Muscle of arm (tissue), 12 donors: ENCODE results near the gene ITGBL1. TPM values are rescaled to one million over a fixed set of nuclear protein-coding genes. Genes with fewer than 3 reads are reported as not detected.

Experiments
- DNase-seq: peaks from one replicate; pipeline ENCODE4 v3.0.0-alpha.2; 2013
- polyA plus RNA-seq, 12 donors: library from polyadenylated mRNA; unstranded; fragments of 120-200 nt; gene quantifications; one replicate each; pipeline ENCODE4 v1.2.1, GENCODE V29; 2013; ENCODE audit not compliant: insufficient read length in 12 of 12

ITGBL1 gene
- polyA plus RNA-seq, 12 donors = 1.3 to 4.7 (median 2.5) TPM; not detected in 2

GRCh38 chr13:101690871-101691270 is 238.4 kb downstream of the ITGBL1 start:
- DNase-seq = no peak

DNA sequence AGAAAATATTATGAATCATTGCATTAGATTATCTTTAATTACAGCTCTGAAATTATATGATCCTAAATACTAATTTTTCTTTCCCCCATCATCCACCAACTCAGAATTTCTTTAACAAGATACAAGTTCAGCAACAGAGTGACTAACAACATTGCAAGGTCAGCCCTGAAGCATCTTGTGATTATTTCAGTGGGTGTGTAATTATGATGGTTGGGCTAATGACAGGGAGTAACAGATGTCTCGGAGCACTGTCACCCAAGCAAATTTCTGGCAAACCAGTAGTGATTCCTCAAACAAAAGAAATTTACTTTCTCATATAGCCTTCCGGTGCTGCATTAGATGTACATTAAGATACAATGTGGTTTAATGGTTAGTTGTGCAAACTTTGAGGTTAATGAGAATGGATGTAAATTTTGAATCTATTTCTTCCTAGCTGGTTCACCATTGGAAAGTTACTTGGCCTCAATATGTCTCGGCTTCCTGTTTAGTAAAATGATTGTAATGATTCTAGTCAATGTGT is 238.9 kb downstream of the ITGBL1 start:
- DNase-seq = no peak

DNA sequence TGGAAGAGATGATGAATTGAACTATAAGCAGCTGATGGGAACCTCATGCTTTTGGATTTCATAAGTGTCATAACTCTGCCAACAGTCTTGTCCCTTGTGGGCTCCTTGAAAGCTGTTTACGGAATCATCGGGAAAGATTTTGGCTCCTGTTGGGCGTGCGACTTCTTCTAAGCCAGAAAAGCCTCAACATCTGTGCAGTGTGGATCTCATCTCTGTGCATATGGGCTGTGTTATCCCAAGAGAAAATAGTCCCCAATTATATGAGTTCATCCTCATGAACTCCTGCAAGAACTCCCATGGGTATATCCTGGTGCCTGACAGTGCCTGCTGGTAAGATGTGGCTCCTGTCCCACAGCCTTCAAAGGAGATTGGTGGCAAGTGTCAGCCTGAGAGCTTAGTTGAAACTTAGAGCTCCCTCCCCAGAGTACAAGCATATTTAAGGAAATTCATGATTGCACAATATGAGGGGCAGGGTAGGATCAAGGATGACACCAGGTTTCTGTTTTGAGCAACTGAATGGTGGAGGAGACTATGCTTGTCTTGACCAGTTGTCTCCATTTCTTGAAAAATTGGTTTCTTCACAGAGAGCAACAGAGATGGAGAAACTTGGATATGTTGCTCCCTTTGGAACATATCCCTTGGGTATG is 243.5 kb downstream of the ITGBL1 start:
- peak; percentile 17 for DNase-seq

- DNase-seq = no peak
Measured at GRCh38 chr13:101697745-101698144, 245.3 kb downstream of the ITGBL1 start.

- no peak for DNase-seq
Measured at GRCh38 chr13:101698400-101698799, 245.9 kb downstream of the ITGBL1 start.

- peak; percentile 8 for DNase-seq
Measured at GRCh38 chr13:101700598-101700997, 248.1 kb downstream of the ITGBL1 start.

DNA sequence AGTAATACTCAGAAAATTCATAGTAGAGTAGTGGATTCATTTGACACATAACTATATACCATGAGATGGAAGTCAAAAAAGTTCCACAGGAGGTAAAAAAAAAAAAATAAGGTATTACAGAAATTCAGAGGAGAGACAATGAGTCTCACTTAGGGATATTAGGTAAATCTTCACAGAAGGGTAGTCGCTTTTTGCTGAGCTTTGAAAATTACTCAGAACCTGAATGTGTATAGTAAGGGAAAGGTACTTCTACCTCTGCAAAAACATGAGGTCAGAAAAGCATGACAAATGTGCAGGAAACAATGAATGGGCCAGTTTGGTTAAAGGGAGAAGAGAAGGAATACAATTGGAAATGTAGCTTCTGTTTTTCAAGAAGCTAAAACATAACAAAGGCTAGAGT is 250.6 kb downstream of the ITGBL1 start:
- no peak for DNase-seq

DNA sequence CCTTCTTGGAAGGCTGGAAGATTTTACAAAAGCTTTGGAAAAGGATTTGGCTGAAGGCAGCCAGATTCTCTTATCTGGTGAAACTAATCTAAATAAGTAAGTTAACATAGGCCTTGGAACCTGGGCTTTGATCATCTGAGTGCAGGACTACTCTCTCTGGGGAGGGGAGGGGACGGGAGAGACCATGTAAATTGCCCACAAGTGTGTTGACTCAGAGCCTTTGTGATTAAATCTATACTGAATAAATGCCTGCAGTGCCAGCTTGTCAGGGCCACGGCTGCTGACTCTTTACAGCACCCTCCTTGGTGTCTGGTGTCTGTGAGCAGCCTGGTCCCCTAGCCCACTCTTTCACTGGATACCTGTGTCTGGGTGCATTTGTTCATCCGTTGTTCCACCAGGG is 251.4 kb downstream of the ITGBL1 start:
- no peak for DNase-seq

DNA sequence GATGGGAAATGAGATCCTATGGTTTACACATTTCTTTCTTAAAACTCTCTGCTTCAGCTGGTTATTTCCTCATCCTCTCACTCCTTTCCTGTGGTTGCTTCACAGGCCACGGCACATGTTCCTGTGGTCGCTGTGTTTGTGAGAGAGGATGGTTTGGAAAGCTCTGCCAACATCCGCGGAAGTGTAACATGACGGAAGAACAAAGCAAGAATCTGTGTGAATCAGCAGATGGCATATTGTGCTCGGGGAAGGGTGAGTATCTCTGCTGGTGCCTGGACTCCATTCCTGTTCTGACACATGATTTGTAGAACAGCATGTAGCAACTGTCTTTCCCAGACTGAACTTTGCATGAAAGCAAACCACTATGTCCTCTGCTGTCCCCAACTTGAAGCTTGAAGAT is 254.2 kb downstream of the ITGBL1 start:
- no peak for DNase-seq

DNA sequence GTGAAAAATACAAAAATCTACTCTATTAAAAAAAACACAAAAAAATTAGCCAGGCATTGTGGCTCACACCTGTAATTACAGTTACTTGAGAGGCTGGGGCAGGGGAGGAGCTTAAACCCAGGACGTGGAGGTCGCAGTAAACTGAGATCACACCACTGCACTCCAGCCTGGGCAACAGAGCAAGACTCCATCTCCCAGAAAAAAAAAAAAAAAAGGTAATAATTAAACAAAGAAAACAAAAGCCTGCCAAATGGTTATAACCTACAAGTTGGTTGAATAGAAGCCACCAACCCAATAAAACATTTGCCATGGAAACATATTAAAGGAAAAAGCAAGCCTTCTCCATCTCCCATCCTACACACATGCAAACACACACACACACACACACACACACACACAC is 255.2 kb downstream of the ITGBL1 start:
- no peak for DNase-seq

DNA sequence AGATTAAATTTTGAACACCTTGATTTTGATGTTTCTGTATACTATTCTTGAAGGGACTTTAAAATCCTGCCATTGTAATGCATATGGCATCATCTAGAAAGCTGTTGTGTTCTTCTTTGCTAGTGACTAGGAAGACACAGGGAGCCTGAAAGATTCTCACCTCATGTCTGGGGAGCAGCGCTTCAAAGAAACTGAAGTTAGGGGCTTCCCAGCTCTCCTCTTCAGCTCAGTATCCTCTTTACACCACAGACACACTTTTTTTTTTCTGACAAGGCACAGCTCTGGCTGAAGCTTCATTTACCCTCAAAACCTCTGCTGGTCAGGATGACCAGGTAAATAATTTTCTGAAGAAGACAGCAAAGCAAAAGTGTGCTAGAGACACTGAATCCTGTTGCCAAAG is 255.6 kb downstream of the ITGBL1 start:
- no peak for DNase-seq

DNA sequence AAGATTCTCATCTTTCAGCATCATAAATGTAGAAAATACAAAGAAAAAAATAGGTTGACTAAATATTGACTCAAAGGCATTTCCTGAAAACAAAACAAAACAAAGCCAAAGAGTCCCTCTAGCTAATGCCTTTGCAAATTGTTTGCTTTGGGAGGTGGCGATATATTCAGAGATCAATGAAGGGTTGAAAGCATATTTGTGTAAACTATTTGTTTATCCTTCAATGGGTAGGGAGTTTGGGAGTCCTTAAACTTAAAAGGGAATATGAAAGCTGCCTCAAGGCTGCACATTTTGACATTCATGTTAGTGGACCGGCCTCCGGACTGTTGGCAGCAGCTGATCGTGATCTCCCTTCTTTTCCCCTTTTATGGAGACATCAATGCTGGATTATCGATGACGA is 257.5 kb downstream of the ITGBL1 start:
- no peak for DNase-seq

- DNase-seq = no peak
Measured at GRCh38 chr13:101711307-101712025, 259.0 kb downstream of the ITGBL1 start.

DNA sequence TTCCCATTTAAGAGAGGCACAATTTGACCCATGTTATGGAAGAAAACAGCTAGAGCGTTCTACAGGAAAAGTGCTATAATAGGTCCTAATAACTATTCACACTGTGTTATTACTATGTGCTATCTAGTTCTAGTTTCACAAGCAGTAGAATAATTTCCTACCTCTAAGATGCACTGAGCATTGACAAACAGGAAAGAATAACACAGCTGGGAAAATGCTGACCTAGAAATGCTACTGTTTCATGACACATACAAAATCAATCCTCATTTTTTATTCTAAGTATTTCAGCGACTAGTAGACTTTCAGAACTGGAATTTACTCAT is 259.5 kb downstream of the ITGBL1 start:
- no peak for DNase-seq

DNA sequence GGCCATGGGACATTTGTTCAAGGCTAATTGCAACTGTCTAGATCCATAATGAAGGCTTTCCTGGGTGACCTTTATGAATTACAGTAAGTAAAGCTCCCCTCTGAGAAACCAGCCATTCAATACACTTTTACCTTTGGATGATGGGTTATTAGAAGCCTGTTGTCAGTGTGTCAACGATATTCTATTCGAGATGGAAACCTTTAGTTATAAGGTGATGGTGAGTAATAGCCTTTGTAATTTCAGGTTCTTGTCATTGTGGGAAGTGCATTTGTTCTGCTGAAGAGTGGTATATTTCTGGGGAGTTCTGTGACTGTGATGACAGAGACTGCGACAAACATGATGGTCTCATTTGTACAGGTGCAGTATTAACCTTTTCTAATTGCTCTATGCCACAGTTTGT is 261.7 kb downstream of the ITGBL1 start:
- DNase-seq = no peak

DNA sequence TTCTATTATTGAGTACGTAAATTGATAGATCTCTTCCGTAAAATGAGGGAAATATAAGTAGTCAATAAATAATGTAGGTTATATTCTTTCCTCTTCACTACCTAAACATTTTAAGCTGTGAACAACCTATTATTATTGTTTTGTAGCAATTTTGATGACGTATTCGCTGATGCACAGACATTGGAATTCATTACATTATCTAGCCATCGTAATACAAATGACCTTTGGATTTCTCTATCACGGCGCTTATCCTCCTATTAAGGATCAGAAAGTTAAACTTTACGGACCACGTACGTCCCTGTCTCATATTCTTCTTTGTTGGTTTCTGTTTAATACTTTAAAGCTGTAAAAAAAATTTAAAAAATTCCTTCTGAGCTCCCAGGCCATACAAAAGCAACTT is 264.9 kb downstream of the ITGBL1 start:
- DNase-seq = no peak

DNA sequence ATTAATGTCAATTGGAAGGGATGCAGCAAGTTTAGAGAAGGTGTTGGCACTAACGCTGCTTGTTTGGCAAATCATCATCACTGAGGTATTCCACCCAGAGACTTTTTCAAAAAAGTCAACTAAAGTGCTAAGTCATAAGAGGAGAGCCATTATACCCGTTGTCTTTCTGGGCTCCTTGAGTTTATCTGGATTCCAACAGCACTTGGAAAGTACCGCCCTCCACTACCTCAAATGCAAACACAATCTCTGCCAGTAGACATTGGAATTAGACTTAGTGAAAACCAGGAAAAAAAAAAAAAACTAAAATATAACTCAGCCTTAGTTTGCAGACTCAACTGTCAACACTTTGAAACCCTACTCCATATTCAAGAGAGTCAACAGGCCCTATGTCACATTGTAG is 266.0 kb downstream of the ITGBL1 start:
- no peak for DNase-seq

DNA sequence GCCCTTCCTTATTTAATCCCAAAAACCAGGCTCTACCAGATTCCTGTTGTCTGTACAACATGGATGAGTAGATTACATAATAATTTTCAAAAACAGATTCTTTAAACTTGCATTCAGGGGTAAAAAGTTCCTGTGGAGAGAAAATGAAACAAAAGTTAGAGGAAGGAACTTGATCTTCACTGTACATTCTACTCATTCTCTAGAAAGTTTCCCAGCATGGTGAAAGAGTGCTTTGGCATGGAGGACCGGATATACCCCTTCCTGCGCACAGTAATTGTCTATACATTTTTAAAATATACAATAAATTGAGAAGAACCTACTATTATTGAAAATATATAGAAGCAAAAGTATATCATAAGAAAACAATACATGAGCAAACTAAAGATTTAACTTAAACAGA is 274.2 kb downstream of the ITGBL1 start:
- no peak for DNase-seq

DNA sequence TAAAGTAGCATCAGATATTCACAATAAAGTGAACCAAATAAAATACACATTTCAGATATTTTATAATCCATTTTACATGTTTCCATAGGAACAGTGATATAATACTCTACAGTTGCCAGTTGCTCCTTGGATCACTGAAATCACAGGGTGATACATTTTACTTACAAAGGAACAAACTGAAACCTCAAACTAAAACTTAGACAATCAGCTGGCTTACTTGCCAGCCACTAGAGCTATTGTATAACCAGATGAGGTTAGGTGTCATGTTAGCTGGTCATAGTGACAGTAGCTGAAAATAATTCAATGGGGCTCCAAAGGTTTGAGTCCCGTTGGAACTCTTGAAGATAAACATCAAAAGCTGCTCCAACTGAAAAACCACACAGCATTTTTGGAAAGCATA is 274.6 kb downstream of the ITGBL1 start:
- no peak for DNase-seq

- no peak for DNase-seq
Measured at GRCh38 chr13:101728021-101728420, 275.5 kb downstream of the ITGBL1 start.

- DNase-seq = no peak
Measured at GRCh38 chr13:101728615-101729014, 276.1 kb downstream of the ITGBL1 start.

DNA sequence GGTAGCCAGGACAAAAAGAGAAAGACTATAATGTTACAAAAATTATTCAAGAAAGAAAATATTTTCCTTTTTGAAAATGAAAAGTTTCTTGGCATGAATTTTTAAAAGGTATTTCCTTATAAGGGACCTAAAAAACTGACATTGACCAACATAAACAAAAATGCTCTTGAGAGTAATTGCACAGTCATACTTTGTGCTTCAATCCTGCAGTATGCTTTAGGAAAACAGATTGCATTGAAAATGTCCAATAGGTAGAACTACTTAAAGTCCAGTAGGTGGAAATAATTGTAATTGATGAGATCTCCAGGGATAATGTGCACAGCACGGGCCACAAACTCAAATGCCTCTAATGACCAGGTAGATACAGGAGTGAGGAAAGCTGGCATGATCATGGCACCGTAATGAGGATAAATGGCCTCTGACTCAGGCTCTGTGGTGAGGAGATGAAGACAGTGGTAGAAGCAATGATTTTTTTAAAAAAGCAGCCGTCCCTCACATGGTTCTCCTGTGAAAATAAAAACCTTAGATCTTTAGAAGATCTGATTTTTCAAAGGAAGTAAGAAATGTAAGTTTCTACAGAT is 278.0 kb downstream of the ITGBL1 start:
- DNase-seq = no peak

- no peak for DNase-seq
Measured at GRCh38 chr13:101736566-101736965, 284.1 kb downstream of the ITGBL1 start.
